Vagina (tissue), 2 donors: ENCODE measurements around the gene ACTN3.

Source experiments
- CTCF ChIP-seq, 3 experiments: fragments of 450-650 bp in 2 of 3; fragments of 200-600 bp in 1 of 3; sonication (generic) in 1 of 3; IDR thresholded peaks; one replicate each; pipeline ENCODE4 v1.5.1; 2017 to 2019; ENCODE audit warnings: antibody characterized with exemption in 3 of 3, mild to moderate bottlenecking in 2 of 3, moderate library complexity in 2 of 3
- POLR2A ChIP-seq, 2 donors: fragments of 450-650 bp; IDR thresholded peaks; one replicate each; pipeline ENCODE4 v1.6.1; 2017; ENCODE audit warnings: antibody characterized with exemption in 2 of 2, mild to moderate bottlenecking in 2 of 2, moderate library complexity in 2 of 2
- POLR2AphosphoS5 ChIP-seq, 2 donors: sonication (generic); formaldehyde crosslinking; IDR thresholded peaks; one replicate each; pipeline ENCODE4 v1.9.0; 2017; ENCODE audit warnings: antibody characterized with exemption in 2 of 2, mild to moderate bottlenecking in 2 of 2, low read depth in 1 of 2; ENCODE audit not compliant: insufficient read depth in 1 of 2

- no peak for TF ChIP-seq CTCF (IDR thresholded peaks at IDR 0.05)
- no peak for TF ChIP-seq POLR2A (IDR thresholded peaks at IDR 0.05)
- no peak for TF ChIP-seq POLR2AphosphoS5 (IDR thresholded peaks at IDR 0.05; ENCODE audit: insufficient read depth in 1 of 2, low read depth in 1 of 2)
Observed at GRCh38 chr11:66562275-66562674, 15.6 kb downstream of the ACTN3 start.
